CMK (cell line): ENCODE measurements around the gene PSMG3.

Experiments used
- DNase-seq: peaks from one replicate; pipeline ENCODE4 v3.0.0-alpha.2; 2010; ENCODE audit warnings: low read depth

The PSMG3 gene

DNA sequence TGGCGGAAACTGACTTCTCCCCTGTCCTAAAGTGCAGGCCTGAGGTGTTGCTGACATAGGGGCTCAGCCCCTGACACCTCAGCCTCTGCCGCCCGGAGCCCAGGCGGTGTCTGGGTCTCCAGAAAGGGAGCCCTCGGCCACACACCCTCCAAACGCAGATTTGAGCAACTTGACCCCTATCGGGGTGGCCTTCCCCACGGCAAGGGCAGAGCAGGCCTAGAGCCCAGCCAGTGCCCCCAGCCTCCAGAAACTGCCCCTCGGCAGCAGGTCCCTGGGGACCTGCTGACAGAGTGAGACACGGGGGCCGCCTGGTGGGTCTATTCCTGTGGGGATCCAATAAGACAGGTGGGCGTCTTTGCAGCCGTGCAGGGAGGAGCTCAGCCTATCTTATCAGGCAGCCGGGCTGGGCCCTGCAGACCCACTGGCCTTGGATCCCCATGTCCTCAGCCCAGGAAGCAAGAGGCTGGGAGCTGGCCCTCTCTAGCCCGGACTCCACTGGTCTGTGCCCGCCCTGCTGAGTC is 24.9 kb downstream of the PSMG3 start:
- DNase-seq = no peak

GRCh38 chr7:1544178-1544895 is 25.5 kb downstream of the PSMG3 start:
- DNase-seq = no peak

DNA sequence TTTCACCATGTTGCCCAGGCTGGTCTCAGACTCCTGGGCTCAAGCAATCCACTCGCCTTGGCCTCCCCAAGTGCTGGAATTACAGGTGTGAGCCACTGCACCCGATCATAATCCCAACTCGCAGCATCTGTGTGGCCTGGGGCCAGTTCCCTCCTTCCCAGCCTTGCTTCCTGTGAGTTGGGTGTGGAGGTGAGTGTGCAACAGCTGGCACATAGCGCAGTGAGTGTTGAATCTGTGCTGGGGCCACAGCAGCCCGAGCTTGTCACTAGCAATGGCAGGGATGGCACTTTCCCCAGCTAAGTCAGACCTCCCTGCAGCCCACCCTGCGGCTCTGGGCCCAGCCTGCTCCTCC is 26.0 kb downstream of the PSMG3 start:
- DNase-seq = no peak

DNA sequence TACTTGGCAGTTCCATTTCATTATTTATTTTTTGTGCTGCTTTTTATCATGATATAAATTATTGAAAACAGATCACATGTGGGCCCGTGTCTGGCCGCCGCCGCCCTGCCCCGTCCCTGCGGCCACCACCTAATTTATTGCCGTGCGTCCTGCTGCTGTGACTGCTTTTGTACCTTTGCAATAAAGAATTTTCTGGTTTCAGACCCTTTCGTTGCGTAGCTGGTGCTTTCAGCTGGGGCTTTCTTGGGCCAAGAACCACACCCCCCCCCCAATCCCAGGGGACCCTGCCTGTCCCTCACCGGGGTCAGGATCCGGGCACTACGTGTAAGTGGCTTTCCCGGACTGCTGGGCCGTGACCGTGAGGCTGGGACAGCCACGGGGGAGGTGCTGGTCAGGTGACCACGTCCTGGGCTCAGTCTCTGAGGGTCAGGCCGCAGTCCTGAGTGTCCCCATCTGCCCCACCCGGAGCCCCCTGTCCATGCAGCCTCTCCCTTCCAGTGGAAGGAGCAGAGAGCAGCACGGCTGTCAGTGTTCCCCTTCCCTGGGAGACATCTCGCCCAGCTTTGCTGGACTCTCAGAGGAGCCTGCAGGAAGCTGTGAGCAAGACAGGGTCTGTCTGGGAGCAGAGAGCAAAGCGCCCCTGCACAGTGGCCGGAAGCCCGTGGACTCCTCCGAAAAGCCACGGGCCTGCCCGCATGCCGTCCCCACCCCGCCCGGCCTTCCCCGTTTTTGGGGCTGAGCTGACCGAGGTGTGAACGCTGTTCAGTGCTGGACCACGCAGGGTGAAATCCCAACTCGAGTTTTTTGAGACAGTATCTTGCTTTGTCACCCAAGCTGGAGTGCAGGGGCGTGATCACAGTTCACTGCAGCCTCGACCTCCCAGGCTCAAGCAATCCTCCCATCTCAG is 26.7 kb downstream of the PSMG3 start:
- DNase-seq = no peak

DNA sequence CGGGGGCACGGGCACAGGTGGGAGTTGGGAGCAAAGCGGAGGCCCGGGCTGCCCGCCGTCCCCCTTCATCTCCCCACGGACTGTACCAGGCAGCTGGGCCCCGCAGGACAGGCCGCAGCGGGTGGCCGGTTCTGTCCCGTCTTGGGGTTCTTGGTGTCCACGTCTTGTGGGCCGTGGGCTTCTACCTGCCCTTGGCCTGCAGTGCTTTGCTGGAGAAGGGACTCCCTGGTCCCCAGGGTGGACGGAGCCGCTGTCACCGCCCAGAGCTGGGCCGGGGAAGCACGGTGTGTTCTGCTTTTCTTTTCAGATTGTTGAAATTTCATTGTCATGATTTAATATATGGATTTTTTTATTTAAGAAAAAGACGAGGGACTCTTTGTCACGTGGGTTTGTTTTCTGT is 27.5 kb downstream of the PSMG3 start:
- DNase-seq = no peak

- DNase-seq = no peak
Measured at GRCh38 chr7:1541431-1542162, 28.2 kb downstream of the PSMG3 start.

- DNase-seq = no peak
Measured at GRCh38 chr7:1540776-1541271, 29.0 kb downstream of the PSMG3 start.

DNA sequence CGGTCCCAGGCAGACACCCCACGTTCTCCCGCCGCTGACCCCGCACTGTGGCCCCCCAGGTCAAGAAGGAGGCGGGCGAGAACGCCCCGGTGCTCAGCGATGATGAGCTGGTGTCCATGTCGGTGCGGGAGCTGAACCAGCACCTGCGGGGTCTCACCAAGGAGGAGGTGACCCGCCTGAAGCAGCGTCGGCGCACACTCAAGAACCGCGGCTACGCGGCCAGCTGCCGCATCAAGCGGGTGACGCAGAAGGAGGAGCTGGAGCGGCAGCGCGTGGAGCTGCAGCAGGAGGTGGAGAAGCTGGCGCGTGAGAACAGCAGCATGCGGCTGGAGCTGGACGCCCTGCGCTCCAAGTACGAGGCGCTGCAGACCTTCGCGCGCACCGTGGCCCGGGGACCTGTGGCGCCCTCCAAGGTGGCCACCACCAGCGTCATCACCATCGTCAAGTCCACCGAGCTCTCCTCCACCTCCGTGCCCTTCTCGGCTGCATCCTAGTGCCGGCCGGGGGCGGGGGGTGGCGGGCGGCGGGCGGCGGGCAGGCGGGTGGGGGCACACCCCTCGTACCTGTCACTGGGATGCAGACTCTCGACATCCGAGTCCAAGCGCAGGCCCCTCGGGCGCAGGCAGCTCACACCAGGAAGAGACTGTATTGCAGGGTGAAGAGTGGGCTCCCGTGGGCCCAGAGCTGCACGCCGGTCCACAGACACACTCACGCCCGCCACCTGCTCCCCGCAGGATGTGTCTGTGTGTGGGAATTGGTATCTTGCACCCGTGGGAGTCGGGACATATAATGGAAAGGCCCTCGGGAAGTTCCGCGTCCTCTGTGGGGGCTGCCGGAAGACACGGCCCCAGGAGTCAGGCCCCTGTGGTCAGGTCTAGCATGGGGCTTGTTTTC is 29.7 kb downstream of the PSMG3 start:
- DNase-seq = no peak

DNA sequence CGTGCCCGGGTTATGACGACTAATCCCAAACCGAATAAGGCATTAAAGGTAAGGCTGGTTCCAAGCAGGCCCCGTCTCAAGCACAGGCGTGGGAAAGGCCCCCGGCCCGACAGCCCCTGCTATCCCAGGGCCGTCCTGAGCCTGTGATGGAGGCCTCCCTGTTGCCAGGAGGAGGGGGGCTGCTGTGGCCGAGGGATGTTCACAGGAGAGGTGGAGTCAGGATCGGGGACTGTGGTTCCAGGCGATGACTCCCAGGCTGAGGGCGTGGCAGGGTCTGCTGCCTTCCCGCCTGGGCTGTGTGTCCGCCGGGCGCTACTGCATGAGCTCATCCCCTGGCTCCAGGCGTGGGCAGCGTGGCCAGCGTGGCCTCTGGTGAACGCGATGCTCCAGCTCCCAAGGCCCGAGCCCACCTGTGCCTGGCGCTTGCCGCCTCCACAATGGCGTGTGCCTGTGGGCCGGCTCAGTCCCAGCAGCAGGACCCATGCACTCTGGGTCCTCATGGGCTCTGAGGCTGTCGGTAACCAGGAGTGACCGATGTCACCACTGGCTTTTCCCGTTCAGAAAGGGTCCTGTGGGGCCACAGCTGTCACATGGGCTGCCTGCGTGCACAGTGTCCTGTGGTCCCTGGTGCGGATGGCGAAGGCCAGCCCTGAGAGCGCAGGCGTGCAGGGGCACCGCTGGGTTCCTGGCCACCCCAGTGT is 30.5 kb downstream of the PSMG3 start:
- DNase-seq = no peak

- DNase-seq = no peak
Measured at GRCh38 chr7:1538544-1539180, 31.2 kb downstream of the PSMG3 start.

GRCh38 chr7:1537535-1538412 is 32.1 kb downstream of the PSMG3 start:
- no peak for DNase-seq

DNA sequence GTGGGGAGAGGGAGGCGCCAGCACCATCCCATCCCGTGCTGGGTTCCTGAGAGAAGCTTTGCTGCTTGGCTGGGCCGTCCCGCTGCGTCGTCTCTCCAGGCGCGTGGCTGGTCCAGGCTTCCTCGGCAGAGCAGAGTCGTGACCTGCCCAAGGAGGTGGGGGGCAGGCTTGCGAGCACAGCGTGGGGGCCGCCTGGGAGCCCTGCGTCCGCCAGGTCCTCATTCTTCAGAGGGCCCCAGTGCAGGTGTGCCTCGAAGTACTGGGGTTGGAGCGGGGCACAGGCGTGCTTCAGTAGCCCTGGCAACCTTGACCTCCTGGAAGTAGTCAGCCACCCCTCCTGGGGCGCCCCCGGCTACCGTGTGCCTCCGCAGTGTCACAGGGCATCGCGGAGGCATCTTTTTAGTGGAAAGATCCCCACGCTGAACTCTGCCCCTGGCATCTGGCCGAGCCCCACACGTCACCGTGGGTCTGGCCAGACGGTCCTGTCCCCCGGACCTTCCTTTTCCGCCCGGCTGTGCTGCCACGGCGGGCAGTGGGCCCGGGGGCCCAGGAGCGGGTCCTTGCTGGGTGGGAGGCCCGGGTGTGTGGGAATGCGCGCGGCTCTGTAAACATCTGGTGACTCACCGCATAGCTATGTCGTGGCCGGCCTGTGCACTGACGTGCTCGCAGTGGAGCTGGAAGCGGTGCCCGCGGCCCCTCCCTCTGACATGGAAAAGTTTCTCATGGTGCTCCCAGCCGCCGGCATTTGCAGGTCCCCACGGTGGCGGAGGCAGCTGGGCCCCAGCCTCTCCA is 32.9 kb downstream of the PSMG3 start:
- no peak for DNase-seq

DNA sequence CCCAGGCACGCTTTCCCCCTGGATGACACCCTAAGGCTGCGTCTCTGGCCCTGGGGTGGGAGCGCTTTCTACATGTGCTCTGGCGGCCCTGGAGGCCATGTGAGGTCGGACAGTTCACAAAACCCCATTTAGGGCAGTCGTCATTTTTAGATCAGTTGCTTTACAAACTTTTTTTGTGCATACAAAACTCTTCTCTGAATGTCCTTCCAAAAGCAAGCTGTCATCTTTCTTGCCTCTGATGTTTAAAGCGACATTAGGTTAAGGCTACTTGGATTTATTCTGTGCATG is 33.4 kb downstream of the PSMG3 start:
- DNase-seq = no peak

GRCh38 chr7:1535701-1536454 is 34.0 kb downstream of the PSMG3 start:
- DNase-seq = no peak

DNA sequence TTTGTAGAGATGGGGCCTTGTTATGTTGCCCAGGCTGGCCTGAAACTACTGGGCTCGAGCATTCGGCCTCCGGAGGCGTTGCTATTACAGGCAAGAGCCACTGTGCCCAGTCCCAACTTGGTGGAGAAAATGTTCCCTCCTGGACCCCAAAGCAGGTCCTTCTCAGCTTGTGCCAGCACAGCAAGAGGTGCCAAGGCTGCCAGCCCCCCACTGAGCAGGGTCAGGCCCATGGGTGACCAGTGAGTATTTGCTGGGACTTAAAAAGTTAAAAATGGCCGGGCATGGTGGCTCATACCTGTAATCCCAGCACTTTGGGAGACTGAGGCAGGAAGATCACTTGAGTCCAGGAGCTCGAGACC is 34.8 kb downstream of the PSMG3 start:
- no peak for DNase-seq

- no peak for DNase-seq
Measured at GRCh38 chr7:1534330-1535099, 35.3 kb downstream of the PSMG3 start.
